ENCODE measurements around the gene SCYGR2.

SCYGR2 gene

DNA sequence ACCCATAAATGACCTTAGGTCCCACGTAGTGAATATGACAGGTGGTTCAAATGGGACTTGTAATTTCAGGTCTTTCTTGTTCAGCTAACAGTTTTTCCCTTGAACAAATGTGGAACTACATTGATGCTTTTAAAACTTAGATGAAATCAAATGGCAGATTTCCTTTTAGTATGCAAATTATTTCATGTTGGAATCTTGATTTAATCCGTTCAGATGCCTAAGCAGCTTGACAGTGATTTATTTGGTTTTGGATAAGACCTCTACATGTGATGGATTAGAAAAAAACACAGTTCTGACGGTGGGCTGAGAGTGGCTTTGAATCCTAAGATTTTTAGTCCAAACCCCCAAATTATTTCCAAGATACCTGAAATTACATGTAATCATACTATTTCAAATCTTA, 35.5 kb downstream of the SCYGR2 start:
- TF ChIP-seq, protein P1, sequence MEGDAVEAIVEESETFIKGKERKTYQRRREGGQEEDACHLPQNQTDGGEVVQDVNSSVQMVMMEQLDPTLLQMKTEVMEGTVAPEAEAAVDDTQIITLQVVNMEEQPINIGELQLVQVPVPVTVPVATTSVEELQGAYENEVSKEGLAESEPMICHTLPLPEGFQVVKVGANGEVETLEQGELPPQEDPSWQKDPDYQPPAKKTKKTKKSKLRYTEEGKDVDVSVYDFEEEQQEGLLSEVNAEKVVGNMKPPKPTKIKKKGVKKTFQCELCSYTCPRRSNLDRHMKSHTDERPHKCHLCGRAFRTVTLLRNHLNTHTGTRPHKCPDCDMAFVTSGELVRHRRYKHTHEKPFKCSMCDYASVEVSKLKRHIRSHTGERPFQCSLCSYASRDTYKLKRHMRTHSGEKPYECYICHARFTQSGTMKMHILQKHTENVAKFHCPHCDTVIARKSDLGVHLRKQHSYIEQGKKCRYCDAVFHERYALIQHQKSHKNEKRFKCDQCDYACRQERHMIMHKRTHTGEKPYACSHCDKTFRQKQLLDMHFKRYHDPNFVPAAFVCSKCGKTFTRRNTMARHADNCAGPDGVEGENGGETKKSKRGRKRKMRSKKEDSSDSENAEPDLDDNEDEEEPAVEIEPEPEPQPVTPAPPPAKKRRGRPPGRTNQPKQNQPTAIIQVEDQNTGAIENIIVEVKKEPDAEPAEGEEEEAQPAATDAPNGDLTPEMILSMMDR (IDR thresholded peaks at IDR 0.05; ENCODE audit: low read depth, low read length, missing control alignments): no peak
- no peak for DNase-seq (ENCODE audit: low read depth)
- in situ Hi-C loops (cut with HindIII; ENCODE audit: low sequenced_read_pairs): loop anchor here (5.0 kb wide), 1 partner anchor 52 kb away; no protein-coding TSS in a partner anchor
- H3K4me3 ChIP-seq (ENCODE audit: low read depth, low read length): no peak overlapping the region

DNA sequence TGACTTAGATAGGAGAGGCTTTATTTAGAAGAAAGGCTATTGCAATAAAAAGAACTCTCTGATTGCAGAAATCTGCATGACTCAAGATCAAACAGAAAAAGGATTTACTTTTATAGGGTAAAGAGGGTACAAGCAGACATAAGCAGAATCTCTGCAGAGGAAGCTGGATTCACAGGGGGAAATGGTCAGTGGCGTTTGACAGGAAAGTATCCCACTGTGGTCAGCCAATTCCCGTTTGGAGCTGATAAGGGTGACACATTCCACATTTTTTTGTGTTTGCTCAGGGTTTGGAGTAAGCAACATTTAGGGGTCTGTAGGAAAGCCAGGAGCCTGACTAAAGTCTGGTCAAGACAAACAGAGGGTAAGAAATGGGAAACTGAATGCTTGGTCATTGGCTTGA, 44.0 kb downstream of the SCYGR2 start:
- in situ Hi-C loops (cut with HindIII; ENCODE audit: low sequenced_read_pairs): no loop called here
- TF ChIP-seq, protein P1 (IDR thresholded peaks at IDR 0.05; ENCODE audit: low read depth, low read length, missing control alignments): no peak
- no peak for DNase-seq (ENCODE audit: low read depth)
- no peak overlapping the region for H3K4me3 ChIP-seq (ENCODE audit: low read depth, low read length)

GRCh38 chr2:227643990-227644551, 45.4 kb downstream of the SCYGR2 start:
- DNase-seq (ENCODE audit: low read depth): no peak
- H3K4me3 ChIP-seq (ENCODE audit: low read depth, low read length): no peak overlapping the region
- TF ChIP-seq, protein P1 (IDR thresholded peaks at IDR 0.05; ENCODE audit: low read depth, low read length, missing control alignments): no peak
- in situ Hi-C loops (cut with HindIII; ENCODE audit: low sequenced_read_pairs): no loop called here

Data from astrocyte of the cerebellum (primary cell).